Astrocyte (in vitro differentiated cells and primary cell): ENCODE results near the gene CARD11. TPM values are rescaled to one million over a fixed set of nuclear protein-coding genes. Genes with fewer than 3 reads are reported as not detected.
"Not testable (repeated sequence)": the region's sequence is repeated elsewhere in the genome, so short reads cannot be mapped to it uniquely, and the experiment has no call there.

ENCODE experiments used
- DNase-seq: peaks from one replicate; pipeline ENCODE4 v3.0.0-alpha.2; 2010; ENCODE audit warnings: low read depth
- FAIRE-seq: peaks from 2 replicates; lab custom pipeline; 2011; peaks lifted over from hg19 to GRCh38; lab: Jason Lieb, UNC
- H2AFZ ChIP-seq: 2 replicates; pipeline ENCODE4 v1.6.0; 2012; ENCODE audit warnings: low read depth, low read length, inconsistent platforms
- H3K27ac ChIP-seq: 2 replicates; pipeline ENCODE4 v1.5.1; 2011; ENCODE audit warnings: low read depth, low read length, inconsistent platforms
- H3K27me3 ChIP-seq: 2 replicates; pipeline ENCODE4 v1.6.0; 2011; ENCODE audit warnings: low read length, inconsistent platforms; ENCODE audit not compliant: insufficient read depth
- H3K36me3 ChIP-seq: 2 replicates; pipeline ENCODE4 v1.5.1; 2011; ENCODE audit warnings: low read length, inconsistent platforms; ENCODE audit not compliant: insufficient read depth
- H3K4me1 ChIP-seq: 2 replicates; pipeline ENCODE4 v1.5.1; 2011; ENCODE audit warnings: low read length, inconsistent platforms; ENCODE audit not compliant: insufficient read depth
- H3K4me2 ChIP-seq: 2 replicates; pipeline ENCODE4 v1.6.0; 2012; ENCODE audit warnings: low read length, inconsistent platforms
- H3K4me3 ChIP-seq: 2 replicates; pipeline ENCODE4 v1.5.1; 2011; ENCODE audit warnings: low read depth, mild to moderate bottlenecking, low read length, inconsistent platforms; ENCODE audit not compliant: insufficient read depth
- H3K79me2 ChIP-seq: 2 replicates; pipeline ENCODE4 v1.6.0; 2012; ENCODE audit warnings: mild to moderate bottlenecking, low read length, inconsistent platforms; ENCODE audit not compliant: insufficient read depth
- H3K9ac ChIP-seq: 2 replicates; pipeline ENCODE4 v1.6.0; 2012; ENCODE audit warnings: mild to moderate bottlenecking, low read length, inconsistent platforms
- H3K9me3 ChIP-seq: 2 replicates; pipeline ENCODE4 v1.5.1; 2012; ENCODE audit warnings: low read depth, mild to moderate bottlenecking, low read length, inconsistent platforms; ENCODE audit not compliant: insufficient read depth
- H4K20me1 ChIP-seq: 2 replicates; pipeline ENCODE4 v1.6.0; 2012; ENCODE audit warnings: low read length, inconsistent platforms; ENCODE audit not compliant: insufficient read depth
- H3K27ac Mint-ChIP-seq: one replicate; pipeline ENCODE4 v1.8.0; 2021; ENCODE audit warnings: mild to moderate bottlenecking, mixed read lengths; ENCODE audit not compliant: unreplicated experiment
- H3K27me3 Mint-ChIP-seq: one replicate; pipeline ENCODE4 v1.8.0; 2021; ENCODE audit warnings: low read depth, mixed read lengths; ENCODE audit not compliant: unreplicated experiment
- H3K36me3 Mint-ChIP-seq: one replicate; pipeline ENCODE4 v1.8.0; 2021; ENCODE audit warnings: low read depth, mixed read lengths; ENCODE audit not compliant: unreplicated experiment
- H3K4me1 Mint-ChIP-seq: one replicate; pipeline ENCODE4 v1.8.0; 2021; ENCODE audit warnings: low read depth, mixed read lengths; ENCODE audit not compliant: unreplicated experiment
- H3K4me3 Mint-ChIP-seq: one replicate; pipeline ENCODE4 v1.8.0; 2021; ENCODE audit warnings: mild to moderate bottlenecking, moderate library complexity, mixed read lengths; ENCODE audit not compliant: unreplicated experiment
- H3K9me3 Mint-ChIP-seq: one replicate; pipeline ENCODE4 v1.8.0; 2021; ENCODE audit warnings: mild to moderate bottlenecking, mixed read lengths; ENCODE audit not compliant: unreplicated experiment
- EZH2 ChIP-seq: IDR thresholded peaks from 2 replicates; pipeline ENCODE4 v1.6.1; 2012; ENCODE audit warnings: mild to moderate bottlenecking, low read length, inconsistent platforms; ENCODE audit not compliant: insufficient read depth
- total RNA-seq: library from RNA; stranded (reverse); gene quantifications from 2 replicates; pipeline ENCODE4 v1.2.1, GENCODE V29; 2021
- TF ChIP-seq, protein P1 (sequence below): IDR thresholded peaks from 2 replicates; pipeline ENCODE4 v1.5.1; 2011; ENCODE audit warnings: low read depth, mild to moderate bottlenecking, inconsistent platforms, low read length, moderate library complexity; ENCODE audit not compliant: insufficient read depth

The CARD11 gene
- total RNA-seq, 1 donor from 2014 or later, result 9.5 TPM

- H3K36me3 ChIP-seq, result no peaks in the 10 kb centered on the region
- Mint-ChIP-seq H3K4me3 (peak overlapping the region; percentile 62), H3K36me3 (peaks cover 1% of the 10 kb centered on the region), H3K4me1 (no peaks in the 10 kb centered on the region), H3K27me3 (peaks cover under 1% of the 10 kb centered on the region), H3K27ac (no peak overlapping the region), H3K9me3 (no peaks in the 10 kb centered on the region)
- no peaks in the 10 kb centered on the region for H4K20me1 ChIP-seq
- H3K27me3 ChIP-seq, result no peaks in the 10 kb centered on the region
- no peak overlapping the region for H2AFZ ChIP-seq
- no peaks in the 10 kb centered on the region for H3K4me1 ChIP-seq
- no peaks in the 10 kb centered on the region for H3K9me3 ChIP-seq
- H3K4me2 ChIP-seq, result no peak overlapping the region
- H3K9ac ChIP-seq, result no peak overlapping the region
- H3K79me2 ChIP-seq, result no peaks in the 10 kb centered on the region
- TF ChIP-seq, protein P1, sequence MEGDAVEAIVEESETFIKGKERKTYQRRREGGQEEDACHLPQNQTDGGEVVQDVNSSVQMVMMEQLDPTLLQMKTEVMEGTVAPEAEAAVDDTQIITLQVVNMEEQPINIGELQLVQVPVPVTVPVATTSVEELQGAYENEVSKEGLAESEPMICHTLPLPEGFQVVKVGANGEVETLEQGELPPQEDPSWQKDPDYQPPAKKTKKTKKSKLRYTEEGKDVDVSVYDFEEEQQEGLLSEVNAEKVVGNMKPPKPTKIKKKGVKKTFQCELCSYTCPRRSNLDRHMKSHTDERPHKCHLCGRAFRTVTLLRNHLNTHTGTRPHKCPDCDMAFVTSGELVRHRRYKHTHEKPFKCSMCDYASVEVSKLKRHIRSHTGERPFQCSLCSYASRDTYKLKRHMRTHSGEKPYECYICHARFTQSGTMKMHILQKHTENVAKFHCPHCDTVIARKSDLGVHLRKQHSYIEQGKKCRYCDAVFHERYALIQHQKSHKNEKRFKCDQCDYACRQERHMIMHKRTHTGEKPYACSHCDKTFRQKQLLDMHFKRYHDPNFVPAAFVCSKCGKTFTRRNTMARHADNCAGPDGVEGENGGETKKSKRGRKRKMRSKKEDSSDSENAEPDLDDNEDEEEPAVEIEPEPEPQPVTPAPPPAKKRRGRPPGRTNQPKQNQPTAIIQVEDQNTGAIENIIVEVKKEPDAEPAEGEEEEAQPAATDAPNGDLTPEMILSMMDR, result no peak
- no peak for TF ChIP-seq EZH2
- H3K4me3 ChIP-seq, result no peak overlapping the region
- no peak overlapping the region for H3K27ac ChIP-seq
- FAIRE-seq (no peak), DNase-seq (no peak)
Observed at GRCh38 chr7:3041986-3042675, 1.5 kb downstream of the CARD11 start.

DNA sequence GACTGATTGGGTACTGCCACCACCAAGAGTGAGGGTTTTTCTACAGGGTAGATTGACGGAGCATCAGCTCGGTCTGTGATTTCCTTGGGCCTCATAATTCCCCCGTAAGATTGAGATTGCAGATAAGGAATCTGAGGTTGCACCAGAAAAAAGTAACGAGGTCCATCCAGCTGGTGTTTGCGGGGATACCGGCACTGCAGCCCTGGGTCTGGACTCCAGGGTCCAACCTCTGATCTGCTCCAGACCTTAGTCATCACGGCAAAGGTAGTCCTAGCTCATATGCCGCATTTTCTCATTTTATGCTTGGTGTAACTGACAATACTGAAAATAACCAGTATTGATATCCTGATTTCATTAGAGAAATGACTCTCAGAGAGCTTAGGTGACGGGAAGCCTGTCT, 3.9 kb downstream of the CARD11 start:
- no peaks in the 10 kb centered on the region for H3K27me3 ChIP-seq
- peaks cover 1% of the 10 kb centered on the region for H3K36me3 Mint-ChIP-seq
- H3K79me2 ChIP-seq, result no peaks in the 10 kb centered on the region
- TF ChIP-seq, protein P1, result no peak
- TF ChIP-seq EZH2, result no peak
- H3K9me3 Mint-ChIP-seq, result no peaks in the 10 kb centered on the region
- DNase-seq (no peak), FAIRE-seq (no peak)
- no peak overlapping the region for H3K27ac ChIP-seq
- no peak overlapping the region for H3K4me3 ChIP-seq
- H3K4me1 Mint-ChIP-seq, result no peaks in the 10 kb centered on the region
- no peaks in the 10 kb centered on the region for H3K9me3 ChIP-seq
- no peak overlapping the region for H3K4me3 Mint-ChIP-seq
- peaks cover 2% of the 10 kb centered on the region for H3K27me3 Mint-ChIP-seq
- no peak overlapping the region for H3K4me2 ChIP-seq
- H3K27ac Mint-ChIP-seq, result no peak overlapping the region
- H3K9ac ChIP-seq, result no peak overlapping the region
- no peaks in the 10 kb centered on the region for H3K36me3 ChIP-seq
- no peak overlapping the region for H2AFZ ChIP-seq
- H3K4me1 ChIP-seq, result no peaks in the 10 kb centered on the region
- H4K20me1 ChIP-seq, result no peaks in the 10 kb centered on the region

DNA sequence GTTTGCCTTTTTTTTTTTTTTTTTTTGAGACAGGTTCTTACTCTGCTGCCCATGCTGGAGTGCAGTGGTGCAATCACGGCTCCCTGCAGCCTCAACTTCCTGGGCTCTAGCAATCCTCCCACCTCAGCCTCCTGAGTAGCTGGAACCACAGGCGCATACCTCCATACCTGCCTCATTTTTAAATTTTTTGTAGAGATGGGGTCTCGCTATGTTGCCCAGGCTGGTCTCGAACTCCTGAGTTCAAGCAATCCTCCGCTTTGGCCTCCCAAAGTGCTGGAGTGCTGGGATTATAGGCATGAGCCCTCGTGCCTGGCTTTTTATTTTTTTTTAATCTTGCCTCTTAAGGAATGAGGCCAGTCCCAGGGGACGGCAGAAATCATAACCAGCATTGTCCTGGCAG, 5.7 kb downstream of the CARD11 start:
- H3K4me1 Mint-ChIP-seq, H3K36me3 Mint-ChIP-seq, H3K4me3 ChIP-seq: not testable (repeated sequence)

More for the DNA sequence above, 5.7 kb downstream of the CARD11 start:
- not testable (repeated sequence) for H3K4me1 ChIP-seq, DNase-seq, H3K27ac Mint-ChIP-seq, H3K9ac ChIP-seq, H3K4me2 ChIP-seq, H3K79me2 ChIP-seq, H3K27me3 Mint-ChIP-seq, H3K9me3 Mint-ChIP-seq, H3K27me3 ChIP-seq, H3K4me3 Mint-ChIP-seq, H2AFZ ChIP-seq, H3K36me3 ChIP-seq, FAIRE-seq, H3K9me3 ChIP-seq, H4K20me1 ChIP-seq, H3K27ac ChIP-seq
